ENCODE results near the gene SDSL.

Gene SDSL

GRCh38 chr12:113414519-113415038, 7.6 kb upstream of the SDSL start:
- CTCF ChIA-PET, result interaction anchor here (0.7 to 1.2 kb wide), 2 partner anchors 11 to 102 kb away, joined by 3 to 5 read pairs; no protein-coding TSS in a partner anchor
- TF ChIP-seq AEBP2 (tag by site-specific recombination; IDR thresholded peaks at IDR 0.05; ENCODE audit: borderline replicate concordance), result no peak
- no peak for TF ChIP-seq ZNF140 (tag by site-specific recombination; IDR thresholded peaks at IDR 0.05)
- no peak for TF ChIP-seq PBX3 (CRISPR knock-in tag; IDR thresholded peaks at IDR 0.05)
- no peak for TF ChIP-seq SP2 (tag by site-specific recombination; IDR thresholded peaks at IDR 0.05)
- no peak for TF ChIP-seq HIC1 (tag by site-specific recombination; IDR thresholded peaks at IDR 0.05)
- TF ChIP-seq ZNF280C (tag by site-specific recombination; IDR thresholded peaks at IDR 0.05), result no peak
- no peak for TF ChIP-seq ZBTB6 (tag by site-specific recombination; IDR thresholded peaks at IDR 0.05)
- no peak for TF ChIP-seq ZBTB11 (tag by site-specific recombination; conservative IDR thresholded peaks at IDR 0.05; ENCODE audit: low read depth)
- TF ChIP-seq BCL11A (tag by site-specific recombination; IDR thresholded peaks at IDR 0.05; ENCODE audit: low read depth), result no peak
- no peak for TF ChIP-seq ZNF785 (tag by site-specific recombination; IDR thresholded peaks at IDR 0.05)
- no peak for TF ChIP-seq ZNF548 (tag by site-specific recombination; IDR thresholded peaks at IDR 0.05)
- peak; percentile 97 for TF ChIP-seq ZNF623 (tag by site-specific recombination; IDR thresholded peaks at IDR 0.05)
- TF ChIP-seq ZNF626 (tag by site-specific recombination; IDR thresholded peaks at IDR 0.05), result no peak
- TF ChIP-seq ZNF302 (tag by site-specific recombination; IDR thresholded peaks at IDR 0.05; ENCODE audit: low read depth), result no peak
- no peak for TF ChIP-seq ZNF221 (tag by site-specific recombination; IDR thresholded peaks at IDR 0.05; ENCODE audit: borderline replicate concordance)
- no peak for TF ChIP-seq ZNF426 (tag by site-specific recombination; IDR thresholded peaks at IDR 0.05)
- peak; percentile 75 for TF ChIP-seq ZNF16 (tag by site-specific recombination; IDR thresholded peaks at IDR 0.05; ENCODE audit: low read depth)
- no peak overlapping the region for H3K4me3 ChIP-seq (ENCODE audit: low read depth, low read length)
- POLR2A ChIA-PET, result no interaction called here
- no peak overlapping the region for H3K27ac ChIP-seq (ENCODE audit: extremely low read depth, low read depth, low read length)
- H3K9me3 ChIP-seq (ENCODE audit: control insufficient read depth, insufficient read depth, low read depth, low read length), result no peaks in the 10 kb centered on the region
- H3K36me3 ChIP-seq (ENCODE audit: control insufficient read depth in 2 of 2, insufficient read depth in 1 of 2, low read length in 2 of 2), result no peaks in the 10 kb centered on the region
- no peaks in the 10 kb centered on the region for H3K4me1 ChIP-seq (ENCODE audit: control insufficient read depth, insufficient read depth, low read length)

Measured in HEK293 (cell line).